ENCODE data around the gene ZNF507.

Gene ZNF507

DNA sequence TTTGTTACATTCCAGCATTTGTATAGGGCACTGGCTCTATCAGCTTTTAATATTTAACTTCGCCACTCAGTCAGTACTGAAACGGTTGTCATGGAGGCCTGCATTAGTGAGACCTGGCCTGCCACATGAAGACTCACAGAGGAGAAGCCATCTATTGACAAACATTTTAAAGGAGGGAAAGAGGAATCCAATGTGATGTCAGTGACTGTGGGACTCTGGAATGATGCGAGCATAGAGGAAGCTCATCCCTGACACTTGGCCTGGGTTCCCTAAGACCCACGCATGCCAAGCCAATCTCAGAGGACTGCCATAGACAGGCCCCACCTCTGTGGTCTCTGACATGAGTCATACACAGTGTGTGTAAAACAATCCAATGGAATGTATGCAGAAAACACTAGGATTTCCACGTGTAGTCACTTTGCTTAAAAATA is 52.3 kb downstream of the ZNF507 start:
- H3K36me3 Mint-ChIP-seq (ENCODE audit: insufficient read depth): peaks cover 7% of the 10 kb centered on the region
- no peaks in the 10 kb centered on the region for H3K9me3 Mint-ChIP-seq
- no peaks in the 10 kb centered on the region for H3K4me1 Mint-ChIP-seq (ENCODE audit: low read depth in 2 of 2)
- no peak overlapping the region for H3K27ac Mint-ChIP-seq
- H3K27me3 Mint-ChIP-seq: no peaks in the 10 kb centered on the region
- DNase-seq: no peak
- ATAC-seq (replicated peaks): no peak
- H3K4me3 Mint-ChIP-seq: no peak overlapping the region

DNA sequence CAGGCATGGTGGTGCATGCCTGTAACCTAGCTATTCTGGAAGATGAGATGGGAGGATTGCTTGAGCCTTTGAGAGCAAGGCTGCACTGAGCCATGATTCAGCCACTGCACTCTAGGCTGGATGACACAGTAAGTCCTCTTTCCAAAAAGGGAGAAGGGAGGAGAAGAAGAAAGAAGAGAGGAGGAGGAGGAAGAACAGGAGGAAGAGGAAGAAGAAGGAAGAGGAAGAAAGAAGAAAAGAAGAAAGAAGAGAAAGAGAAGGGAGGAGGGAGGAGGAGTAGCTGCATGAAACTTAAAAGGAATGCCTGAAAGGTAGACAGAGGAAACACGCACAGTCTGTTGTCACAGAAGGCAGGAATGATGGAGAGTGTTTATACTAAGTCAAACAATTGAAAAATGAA is 56.6 kb downstream of the ZNF507 start:
- no peaks in the 10 kb centered on the region for H3K9me3 Mint-ChIP-seq
- peaks cover 5% of the 10 kb centered on the region for H3K36me3 Mint-ChIP-seq (ENCODE audit: insufficient read depth)
- H3K27me3 Mint-ChIP-seq: no peaks in the 10 kb centered on the region
- no peak for DNase-seq
- H3K4me1 Mint-ChIP-seq (ENCODE audit: low read depth in 2 of 2): peaks cover 5 to 14% of the 10 kb centered on the region in 2 donors
- H3K27ac Mint-ChIP-seq: peak overlapping the region in 1 of 2 donors; percentile 10
- H3K4me3 Mint-ChIP-seq: no peak overlapping the region
- ATAC-seq (replicated peaks): no peak

DNA sequence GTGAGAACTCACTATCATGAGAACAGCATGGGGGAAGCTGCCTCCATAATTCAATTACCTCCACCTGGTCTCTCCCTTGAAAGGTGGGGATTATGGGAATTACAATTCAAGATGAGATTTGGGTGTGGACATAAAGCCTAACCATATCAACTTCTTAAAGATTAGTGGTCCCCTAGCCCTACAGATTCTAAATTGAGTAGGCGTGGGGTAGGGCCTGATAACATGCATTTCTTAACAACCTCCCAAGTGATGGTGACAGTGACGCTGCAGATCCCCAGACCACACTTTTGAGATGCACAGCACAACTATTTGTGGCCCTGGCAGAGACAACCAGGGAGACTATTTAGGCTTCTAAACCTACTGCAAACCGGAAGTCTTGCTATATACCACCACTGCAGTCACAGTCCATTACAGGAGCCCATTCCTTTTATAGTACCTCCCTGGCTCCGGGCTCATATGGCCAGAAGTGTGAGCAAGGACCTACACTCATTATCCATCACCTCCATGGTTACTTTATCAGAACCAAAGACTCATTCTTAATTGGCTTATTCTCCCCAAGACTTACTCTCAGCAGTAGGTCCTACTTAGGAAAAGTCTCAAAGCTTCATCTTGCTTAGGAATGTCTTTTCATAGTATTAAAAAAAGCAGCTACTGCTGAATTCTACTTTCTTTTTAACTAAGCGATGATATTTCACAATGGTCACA is 58.0 kb downstream of the ZNF507 start:
- H3K36me3 Mint-ChIP-seq (ENCODE audit: insufficient read depth): peaks cover 5% of the 10 kb centered on the region
- no peaks in the 10 kb centered on the region for H3K27me3 Mint-ChIP-seq
- peaks cover 5 to 18% of the 10 kb centered on the region in 2 donors for H3K4me1 Mint-ChIP-seq (ENCODE audit: low read depth in 2 of 2)
- H3K4me3 Mint-ChIP-seq: peak overlapping the region; percentile 30 to 88
- ATAC-seq (replicated peaks) (no peak), DNase-seq (no peak)
- no peak overlapping the region for H3K27ac Mint-ChIP-seq
- H3K9me3 Mint-ChIP-seq: no peaks in the 10 kb centered on the region

DNA sequence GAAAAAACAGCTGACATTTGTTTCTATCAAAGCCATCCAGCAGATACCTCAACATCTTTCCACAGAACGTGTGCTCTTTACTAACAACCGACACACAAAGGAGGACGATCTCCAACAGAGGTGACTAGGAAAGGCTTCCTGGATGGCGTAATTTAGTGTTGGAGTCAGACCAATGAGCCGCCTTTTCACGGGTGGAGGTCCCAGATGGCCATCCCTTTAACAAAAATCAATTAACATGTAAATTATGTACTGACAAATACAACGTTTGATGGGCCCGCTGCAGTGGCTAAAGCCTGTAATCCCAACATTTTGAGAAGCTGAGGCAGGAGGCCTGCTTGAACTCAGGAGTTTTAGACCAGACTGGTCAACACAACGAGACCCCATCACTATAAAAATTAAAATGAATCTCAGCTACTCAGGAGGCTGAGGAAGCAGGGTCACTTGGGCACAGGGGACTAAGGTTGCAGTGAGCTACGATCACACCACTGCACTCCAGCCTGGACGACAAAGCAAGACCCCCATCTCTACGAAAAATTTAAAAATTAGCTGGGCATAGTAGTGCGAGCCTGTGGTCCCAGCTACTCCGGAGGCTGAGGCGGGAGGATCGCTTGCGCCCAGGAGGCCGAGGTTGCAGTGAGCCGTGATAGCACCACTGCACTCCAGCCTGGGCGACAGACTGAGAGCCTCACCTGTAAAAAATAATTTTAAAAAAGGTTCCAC is 59.0 kb downstream of the ZNF507 start:
- Mint-ChIP-seq H3K4me1 (ENCODE audit: low read depth in 2 of 2) (peaks cover 5 to 18% of the 10 kb centered on the region in 2 donors), H3K27ac (peak overlapping the region; percentile 87 to 92), H3K27me3 (no peaks in the 10 kb centered on the region), H3K4me3 (peak overlapping the region; percentile 84 to 88), H3K9me3 (no peaks in the 10 kb centered on the region), H3K36me3 (ENCODE audit: insufficient read depth) (peaks cover 5% of the 10 kb centered on the region)
- ATAC-seq (replicated peaks): no peak
- no peak for DNase-seq

DNA sequence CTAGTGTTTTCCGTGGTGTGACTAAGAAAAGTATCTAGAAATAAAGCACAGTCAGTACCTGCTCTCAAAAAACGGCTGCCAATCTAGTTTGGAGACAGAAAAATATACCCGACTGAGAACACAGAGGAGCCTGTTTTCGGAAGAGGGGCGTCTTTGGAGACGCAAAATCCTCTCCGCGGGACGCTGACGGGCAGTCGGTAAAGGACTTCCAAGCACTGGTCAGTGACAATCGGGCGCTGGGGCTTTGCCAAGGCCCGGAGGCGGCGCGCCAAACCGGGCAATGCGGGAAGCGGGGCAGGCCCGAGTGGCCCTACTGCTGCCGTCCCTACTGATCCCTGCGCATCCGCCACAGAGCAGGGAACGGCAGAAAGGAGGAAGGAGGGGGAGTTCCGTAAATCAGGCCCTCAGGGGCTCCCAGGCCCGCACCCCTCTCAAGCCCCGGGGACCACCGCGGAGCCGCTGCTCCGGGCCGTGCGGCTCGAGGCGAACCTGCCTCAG is 59.6 kb downstream of the ZNF507 start:
- Mint-ChIP-seq H3K36me3 (ENCODE audit: insufficient read depth) (peaks cover 5% of the 10 kb centered on the region), H3K27me3 (no peaks in the 10 kb centered on the region), H3K4me3 (peak overlapping the region; percentile 84 to 88), H3K9me3 (no peaks in the 10 kb centered on the region), H3K27ac (peak overlapping the region; percentile 87 to 92), H3K4me1 (ENCODE audit: low read depth in 2 of 2) (peaks cover 5 to 18% of the 10 kb centered on the region in 2 donors)
- peak; percentile 2 for ATAC-seq (replicated peaks)
- no peak for DNase-seq

DNA sequence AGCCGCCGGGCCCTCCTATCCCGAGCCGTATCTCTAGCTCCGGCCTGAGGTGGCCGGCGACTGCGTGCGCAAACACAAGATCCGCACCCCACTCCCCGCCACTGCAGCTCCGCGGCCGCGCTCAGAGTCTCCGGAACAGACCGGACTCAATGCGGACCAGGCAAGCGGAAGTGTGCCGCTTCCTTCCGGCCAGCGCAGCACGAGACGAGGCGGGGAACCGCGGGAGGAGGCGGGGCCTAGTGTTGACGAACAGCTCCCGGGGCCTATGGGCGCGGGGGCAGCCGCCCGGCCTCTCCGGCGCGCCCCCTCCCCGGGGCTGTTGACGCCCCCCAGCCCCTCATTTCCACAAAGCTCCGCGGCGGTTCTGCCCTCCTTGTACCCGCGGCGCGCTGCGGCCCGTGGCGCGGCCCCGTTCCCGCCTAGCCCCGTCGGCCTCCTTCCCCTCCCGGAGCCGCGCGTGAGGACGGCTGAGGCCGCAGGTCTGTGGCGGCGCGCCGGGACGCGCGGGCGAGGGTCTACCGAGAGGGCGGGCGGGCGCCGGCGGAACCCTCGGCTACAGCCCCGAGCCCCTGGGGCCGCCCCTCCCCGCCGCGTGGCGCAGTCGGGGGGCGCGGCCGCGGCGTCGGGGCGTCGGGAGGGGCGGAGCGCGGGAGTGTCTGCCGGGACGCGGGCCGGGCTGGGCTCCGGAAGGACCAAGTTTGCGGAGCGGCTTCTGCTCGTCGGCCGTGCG is 60.2 kb downstream of the ZNF507 start, which contains the start of gene DPY19L3:
Gene DPY19L3, plus strand, starts transcription at position 340 of the 730 bp plus-strand sequence. CDS start 2,484 bp downstream, outside the sequence.
- H3K36me3 Mint-ChIP-seq (ENCODE audit: insufficient read depth): peaks cover 5% of the 10 kb centered on the region
- H3K4me1 Mint-ChIP-seq (ENCODE audit: low read depth in 2 of 2): peaks cover 5 to 18% of the 10 kb centered on the region in 2 donors
- no peaks in the 10 kb centered on the region for H3K27me3 Mint-ChIP-seq
- ATAC-seq (replicated peaks) (peak; percentile 88), DNase-seq (peak; percentile 85 to 86 (median 86))
- H3K9me3 Mint-ChIP-seq: no peaks in the 10 kb centered on the region
- peak within 1 kb of the TSS; percentile 84 to 88 for H3K4me3 Mint-ChIP-seq
- peak within 1 kb of the TSS; percentile 87 to 92 for H3K27ac Mint-ChIP-seq

DNA sequence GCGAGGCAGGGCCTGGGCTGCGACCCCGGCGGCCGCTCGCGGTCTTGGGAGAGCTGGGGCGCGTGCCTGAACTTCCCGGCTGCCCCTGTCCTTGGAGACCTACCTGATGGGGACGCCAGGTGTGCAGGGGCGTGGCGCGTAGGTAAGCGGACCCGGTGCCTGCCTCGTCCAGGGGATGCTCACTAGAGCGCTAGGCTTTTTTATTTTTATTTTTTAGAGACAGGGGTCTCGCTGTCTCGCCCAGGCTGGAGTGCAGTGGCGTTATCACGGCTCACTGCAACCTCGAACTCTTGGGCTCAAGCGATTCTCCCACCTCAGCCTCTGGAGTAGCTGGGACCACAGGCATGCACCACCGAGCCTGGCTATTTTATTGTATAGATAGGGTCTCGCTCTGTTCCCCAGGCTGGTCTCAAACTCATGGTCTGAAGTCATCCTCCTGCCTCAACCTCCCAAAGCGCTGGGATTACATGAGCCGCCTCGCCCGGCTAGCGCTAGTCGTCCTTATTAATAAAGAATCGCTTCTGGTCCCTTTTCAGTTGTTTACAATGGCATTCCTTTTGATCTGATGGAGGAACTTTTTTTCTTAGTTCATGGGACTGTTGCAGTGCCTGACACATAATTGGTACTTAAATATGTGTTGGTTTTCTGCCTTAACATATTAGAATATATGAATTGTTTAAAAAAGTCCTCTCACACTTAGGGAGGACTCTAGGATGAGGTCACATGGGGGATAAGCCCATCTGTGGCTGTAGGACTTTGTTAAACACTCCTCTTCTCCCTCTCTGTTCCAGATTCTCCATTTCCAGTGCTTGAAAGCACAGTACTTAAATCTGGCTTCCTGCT is 61.0 kb downstream of the ZNF507 start:
- peak overlapping the region; percentile 87 to 92 for H3K27ac Mint-ChIP-seq
- H3K4me1 Mint-ChIP-seq (ENCODE audit: low read depth in 2 of 2): peaks cover 5 to 18% of the 10 kb centered on the region in 2 donors
- H3K36me3 Mint-ChIP-seq (ENCODE audit: insufficient read depth): peaks cover 9% of the 10 kb centered on the region
- H3K27me3 Mint-ChIP-seq: no peaks in the 10 kb centered on the region
- H3K4me3 Mint-ChIP-seq: peak overlapping the region; percentile 84 to 88
- H3K9me3 Mint-ChIP-seq: no peaks in the 10 kb centered on the region
- no peak for ATAC-seq (replicated peaks)
- DNase-seq: no peak

DNA sequence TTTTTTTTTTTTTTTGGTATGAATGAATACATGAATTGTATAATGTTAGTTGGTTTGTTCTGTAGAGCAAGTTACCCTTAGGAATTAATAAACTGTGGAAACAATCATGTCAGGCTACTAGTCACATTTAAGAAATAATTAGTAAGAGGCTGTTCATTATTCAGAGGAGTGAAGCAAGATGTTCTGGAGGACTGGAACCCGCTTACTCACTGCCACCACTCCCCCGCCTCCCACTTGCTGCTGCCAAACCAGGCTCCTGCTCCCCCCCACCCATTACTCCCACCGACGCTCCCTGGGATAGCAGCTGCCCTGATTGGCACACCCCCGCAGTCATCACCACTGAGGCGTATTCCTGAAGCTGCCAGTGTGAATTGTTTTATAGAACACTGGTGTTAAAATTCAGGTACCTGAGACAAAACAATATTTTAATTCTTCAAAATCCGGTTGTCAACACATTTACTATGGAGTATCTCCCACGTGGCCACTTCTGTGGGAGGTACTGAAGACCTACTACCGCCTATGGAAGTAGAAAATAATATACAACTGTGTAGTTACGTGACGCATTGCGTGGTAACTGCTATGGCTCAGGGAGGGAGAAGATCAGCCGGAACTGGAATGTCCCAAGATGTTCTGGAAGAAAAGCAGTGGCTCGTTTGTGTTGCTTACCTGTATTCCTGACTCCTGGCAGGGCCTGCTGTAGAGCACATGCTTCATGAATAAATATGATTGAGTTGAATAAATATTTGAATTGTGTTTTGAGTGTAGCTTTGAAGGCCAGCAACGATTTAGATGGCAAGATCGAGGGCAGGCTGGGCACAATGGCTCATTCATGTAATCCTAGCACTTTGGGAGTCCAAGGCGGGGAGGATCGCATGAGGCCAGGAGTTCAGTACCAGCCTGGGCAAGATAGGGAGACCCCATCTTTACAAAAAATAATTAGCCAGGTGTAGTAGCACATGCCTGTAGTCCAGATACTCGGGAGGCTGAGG is 61.9 kb downstream of the ZNF507 start:
- no peaks in the 10 kb centered on the region for H3K9me3 Mint-ChIP-seq
- peak overlapping the region; percentile 84 to 88 for H3K4me3 Mint-ChIP-seq
- no peaks in the 10 kb centered on the region for H3K27me3 Mint-ChIP-seq
- no peak for ATAC-seq (replicated peaks)
- DNase-seq: no peak
- H3K4me1 Mint-ChIP-seq (ENCODE audit: low read depth in 2 of 2): peaks cover 5 to 18% of the 10 kb centered on the region in 2 donors
- H3K36me3 Mint-ChIP-seq (ENCODE audit: insufficient read depth): peaks cover 11% of the 10 kb centered on the region
- H3K27ac Mint-ChIP-seq: peak overlapping the region; percentile 11 to 92

DNA sequence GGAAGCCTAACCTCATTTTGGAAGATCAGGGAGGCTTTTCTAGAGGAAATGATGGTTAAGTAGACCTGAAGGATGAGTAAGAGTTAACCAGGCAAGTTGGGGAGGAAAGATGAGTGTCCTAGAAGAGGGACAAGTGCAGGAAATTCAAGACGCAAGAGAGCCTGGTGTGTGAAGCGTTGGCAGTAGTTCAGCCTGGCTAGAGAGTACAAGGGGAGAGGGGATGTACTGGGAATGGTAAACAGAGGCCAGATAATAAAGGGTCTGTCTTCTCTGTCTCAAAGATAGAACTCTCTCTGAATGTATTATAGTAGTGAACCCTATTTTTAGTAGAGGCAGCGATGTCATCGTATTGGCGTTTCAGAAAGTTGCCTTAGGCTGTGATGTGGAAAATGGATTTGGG is 69.8 kb downstream of the ZNF507 start:
- H3K4me1 Mint-ChIP-seq (ENCODE audit: low read depth in 2 of 2): no peaks in the 10 kb centered on the region
- no peak overlapping the region for H3K27ac Mint-ChIP-seq
- H3K4me3 Mint-ChIP-seq: no peak overlapping the region

DNA sequence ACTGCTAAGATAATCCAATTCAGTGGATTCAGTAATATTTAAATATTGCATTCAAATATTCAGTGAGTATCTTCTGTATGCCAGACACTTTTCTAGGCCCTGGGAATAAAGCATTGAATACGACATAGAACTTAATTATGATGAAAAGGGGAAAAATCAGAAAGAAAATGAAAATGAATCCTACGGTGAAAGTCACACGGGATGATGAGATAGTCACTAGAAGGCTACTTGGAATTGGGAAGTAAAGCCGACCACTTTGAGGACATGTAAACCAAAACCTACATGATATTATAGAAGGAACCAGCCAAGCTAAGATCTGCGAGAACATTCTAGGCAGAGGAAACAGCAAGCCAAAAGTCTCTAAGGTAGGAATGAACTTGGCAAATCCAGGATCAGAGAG is 70.3 kb downstream of the ZNF507 start:
- Mint-ChIP-seq H3K4me1 (ENCODE audit: low read depth in 2 of 2) (no peaks in the 10 kb centered on the region), H3K27ac (no peak overlapping the region), H3K9me3 (no peaks in the 10 kb centered on the region), H3K4me3 (no peak overlapping the region), H3K36me3 (ENCODE audit: insufficient read depth) (peaks cover 8% of the 10 kb centered on the region), H3K27me3 (no peaks in the 10 kb centered on the region)
- ATAC-seq (replicated peaks) (no peak), DNase-seq (no peak)

More for the DNA sequence above, 69.8 kb downstream of the ZNF507 start:
- Mint-ChIP-seq H3K27me3 (no peaks in the 10 kb centered on the region), H3K36me3 (ENCODE audit: insufficient read depth) (peaks cover 9% of the 10 kb centered on the region), H3K9me3 (no peaks in the 10 kb centered on the region)
- no peak for ATAC-seq (replicated peaks)
- no peak for DNase-seq

DNA sequence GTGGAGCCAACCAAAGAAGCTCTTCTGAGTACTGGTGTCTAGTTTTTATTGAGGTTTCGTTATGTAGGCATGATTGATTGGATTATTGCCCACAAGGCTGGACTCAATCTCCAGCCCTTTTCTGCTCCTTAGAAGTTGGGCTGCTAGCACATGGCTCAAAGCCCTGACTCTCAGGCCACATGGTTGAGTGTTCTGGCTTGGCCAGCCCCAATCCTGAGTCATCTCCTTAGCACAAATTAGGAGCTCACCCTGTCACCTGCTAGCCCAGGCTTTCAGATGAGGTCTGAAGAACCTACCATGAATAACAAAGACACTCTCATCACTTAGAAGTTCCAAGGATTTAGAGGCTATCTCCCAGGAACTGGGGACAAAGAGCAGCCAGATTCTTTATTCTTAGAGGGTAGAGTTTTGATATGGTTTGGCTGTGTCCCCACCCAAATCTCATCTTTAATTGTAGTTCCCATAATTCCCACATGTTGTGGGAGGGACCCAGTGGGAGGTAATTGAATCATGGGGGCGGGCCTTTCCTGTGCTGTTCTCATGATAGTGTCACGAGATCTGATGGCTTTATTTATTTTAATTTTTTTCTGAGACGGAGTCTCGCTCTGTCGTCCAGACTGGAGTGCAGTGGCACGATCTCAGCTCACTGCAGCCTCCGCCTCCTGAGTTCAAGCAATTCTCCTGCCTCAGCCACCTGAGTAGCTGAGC is 71.5 kb downstream of the ZNF507 start:
- Mint-ChIP-seq H3K9me3 (no peaks in the 10 kb centered on the region), H3K36me3 (ENCODE audit: insufficient read depth) (peaks cover 2% of the 10 kb centered on the region), H3K4me1 (ENCODE audit: low read depth in 2 of 2) (peaks cover 1 to 4% of the 10 kb centered on the region in 2 donors), H3K4me3 (no peak overlapping the region), H3K27ac (no peak overlapping the region), H3K27me3 (no peaks in the 10 kb centered on the region)
- DNase-seq: no peak
- no peak for ATAC-seq (replicated peaks)
